ENCODE data around the gene GPR18. TPM values are rescaled to one million over a fixed set of nuclear protein-coding genes. Genes with fewer than 3 reads are reported as not detected.

The GPR18 gene
- total and polyA plus RNA-seq, 2 of the 4 experiments (the other 2 are of a cell fraction) = not detected

DNA sequence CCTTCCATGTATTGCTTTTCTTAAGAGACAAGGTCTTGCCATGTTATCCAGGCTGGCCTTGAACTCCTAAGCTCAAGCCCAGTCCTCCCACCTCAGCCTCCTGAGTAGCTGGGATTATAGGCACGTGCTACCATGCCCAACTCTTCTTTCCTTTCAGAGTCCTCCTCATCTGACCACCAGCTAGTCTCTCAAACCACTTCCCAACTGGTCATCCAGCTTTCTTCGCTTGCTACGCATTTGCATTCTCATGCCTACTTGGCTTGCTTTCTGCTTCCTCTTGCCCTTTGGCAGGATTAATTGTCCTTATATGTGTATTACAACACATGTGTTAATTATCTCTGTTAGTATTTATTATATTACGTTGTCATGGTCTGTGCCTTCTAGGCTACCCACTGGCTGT is 6.3 kb downstream of the GPR18 start:
- Histone ChIP-seq H3K9ac (ENCODE audit: low read depth, low read length) (no peak overlapping the region), H2AK5ac (ENCODE audit: low read depth, low read length) (no peak overlapping the region), H3K56ac (ENCODE audit: extremely low read depth, insufficient read depth, low read length) (no peak overlapping the region), H4K91ac (ENCODE audit: insufficient read depth, low read depth, low read length) (no peak overlapping the region), H3K27me3 (ENCODE audit: control insufficient read depth, insufficient read depth, low read length) (no peaks in the 10 kb centered on the region), H3K18ac (ENCODE audit: low read depth, low read length) (no peak overlapping the region), H3K4ac (ENCODE audit: low read depth, low read length) (no peak overlapping the region), H3K4me3 (ENCODE audit: insufficient read depth, low read depth, low read length) (no peak overlapping the region), H2BK20ac (ENCODE audit: low read depth, low read length) (no peak overlapping the region), H2AK9ac (replicated peaks; ENCODE audit: low read depth, low read length, poor library complexity) (no peak overlapping the region), H2BK15ac (ENCODE audit: low read depth, low read length) (no peak overlapping the region), H3K36me3 (ENCODE audit: control insufficient read depth, insufficient read depth, low read length) (peaks cover 8% of the 10 kb centered on the region), H3K9me1 (ENCODE audit: insufficient read depth, low read length) (no peaks in the 10 kb centered on the region; the same call in 1 of the 2 replicates), H4K20me1 (ENCODE audit: insufficient read depth, low read length) (no peaks in the 10 kb centered on the region), H3K4me1 (ENCODE audit: control insufficient read depth, insufficient read depth, low read length) (no peaks in the 10 kb centered on the region), H3K14ac (replicated peaks; ENCODE audit: low read depth, low read length) (no peak overlapping the region), H2BK120ac (ENCODE audit: low read depth, low read length) (no peak overlapping the region), H3K79me1 (ENCODE audit: low read depth in 1 of 2, low read length in 2 of 2) (peaks cover 7% of the 10 kb centered on the region in 2 experiments; a peak in 3 of 4 replicates), H3K27ac (ENCODE audit: insufficient read depth, low read length) (no peak overlapping the region), H4K8ac (ENCODE audit: low read depth in 2 of 2, low read length in 2 of 2) (no peak overlapping the region), H4K5ac (ENCODE audit: low read depth, low read length) (no peak overlapping the region), H3K9me3 (ENCODE audit: control insufficient read depth, insufficient read depth, low read length) (no peaks in the 10 kb centered on the region), H2BK5ac (ENCODE audit: low read depth, low read length, poor library complexity, severe bottlenecking) (no peak overlapping the region), H3K23ac (ENCODE audit: low read depth, low read length) (no peak overlapping the region), H3K4me2 (ENCODE audit: low read depth, low read length) (no peak overlapping the region), H2AFZ (replicated peaks; ENCODE audit: low read length, poor library complexity) (no peak overlapping the region)
- intact Hi-C loops (cut with micrococcal nuclease) = no loop called here
- TF ChIP-seq CHD1 (IDR thresholded peaks at IDR 0.05; ENCODE audit: low read depth, low read length) (no peak), ELK1 (IDR thresholded peaks at IDR 0.05; ENCODE audit: borderline replicate concordance, low read depth, low read length) (no peak), NFE2L2 (IDR thresholded peaks at IDR 0.05; ENCODE audit: low read depth, low read length) (no peak)
- dilution Hi-C loops (cut with HindIII; ENCODE audit: low sequenced_read_pairs, unreplicated experiment) = no loop called here
- no peak for DNase-seq
- ChIA-PET POLR2A (ENCODE audit: unreplicated experiment) (no interaction called here), CTCF (interaction anchor here (0.6 kb wide), 1 partner anchor 10 kb away, joined by 3 read pairs; no protein-coding TSS in a partner anchor)
- no peak for ATAC-seq (ENCODE audit: low read depth)
- BruUV-seq (replicated peaks) = no TSS peak
- in situ Hi-C loops (cut with MboI; ENCODE audit: low sequenced_read_pairs) = no loop called here
- no CpG with 5 or more reads among the region's 4 CpGs for WGBS, 2 experiments (ENCODE audit: extremely low coverage in 2 of 2, insufficient read length in 1 of 2)

Data from IMR-90 (cell line).